ENCODE measurements around the gene YAP1.

Gene YAP1

DNA sequence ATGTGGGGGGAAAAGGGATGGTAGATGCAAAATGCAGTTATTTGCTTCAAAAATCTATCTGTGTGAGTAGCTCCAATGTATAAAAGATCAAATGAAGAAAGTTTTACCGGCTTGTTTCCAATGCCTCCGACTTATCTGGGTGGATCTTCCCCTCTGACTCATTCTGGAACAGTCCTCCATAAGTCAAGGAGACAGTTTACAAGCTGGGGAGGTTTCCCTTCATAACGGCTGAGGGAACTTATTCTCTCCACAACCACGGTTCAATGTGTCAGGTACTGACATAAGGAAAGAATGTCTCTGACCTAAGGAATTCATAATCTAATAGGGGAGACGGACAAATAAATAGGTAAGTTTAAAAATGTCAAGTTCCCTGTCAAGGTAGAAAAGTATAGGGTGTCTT is 157.4 kb downstream of the YAP1 start:
- H3K36me3 ChIP-seq (ENCODE audit: control insufficient read depth, low read length): no peaks in the 10 kb centered on the region
- no peak overlapping the region for H3K4me2 ChIP-seq (ENCODE audit: low read length)
- H4K20me1 ChIP-seq (ENCODE audit: control insufficient read depth, insufficient read depth, low read depth, low read length): no peaks in the 10 kb centered on the region
- H3K4me3 ChIP-seq (ENCODE audit: low read length): no peak overlapping the region
- no peaks in the 10 kb centered on the region for H3F3A ChIP-seq (ENCODE audit: control insufficient read depth, insufficient read depth)
- no peaks in the 10 kb centered on the region for H3K9me2 ChIP-seq (replicated peaks; ENCODE audit: control insufficient read depth, low read length)
- no peak overlapping the region for H3K27ac ChIP-seq (ENCODE audit: low read depth, low read length)
- H3K79me2 ChIP-seq (ENCODE audit: control insufficient read depth, low read length): no peaks in the 10 kb centered on the region
- H3K27me3 ChIP-seq (ENCODE audit: control insufficient read depth, low read length): peaks cover 26% of the 10 kb centered on the region
- H3K4me1 ChIP-seq (ENCODE audit: control insufficient read depth, low read length): peaks cover 13% of the 10 kb centered on the region
- TF ChIP-seq, protein P1, sequence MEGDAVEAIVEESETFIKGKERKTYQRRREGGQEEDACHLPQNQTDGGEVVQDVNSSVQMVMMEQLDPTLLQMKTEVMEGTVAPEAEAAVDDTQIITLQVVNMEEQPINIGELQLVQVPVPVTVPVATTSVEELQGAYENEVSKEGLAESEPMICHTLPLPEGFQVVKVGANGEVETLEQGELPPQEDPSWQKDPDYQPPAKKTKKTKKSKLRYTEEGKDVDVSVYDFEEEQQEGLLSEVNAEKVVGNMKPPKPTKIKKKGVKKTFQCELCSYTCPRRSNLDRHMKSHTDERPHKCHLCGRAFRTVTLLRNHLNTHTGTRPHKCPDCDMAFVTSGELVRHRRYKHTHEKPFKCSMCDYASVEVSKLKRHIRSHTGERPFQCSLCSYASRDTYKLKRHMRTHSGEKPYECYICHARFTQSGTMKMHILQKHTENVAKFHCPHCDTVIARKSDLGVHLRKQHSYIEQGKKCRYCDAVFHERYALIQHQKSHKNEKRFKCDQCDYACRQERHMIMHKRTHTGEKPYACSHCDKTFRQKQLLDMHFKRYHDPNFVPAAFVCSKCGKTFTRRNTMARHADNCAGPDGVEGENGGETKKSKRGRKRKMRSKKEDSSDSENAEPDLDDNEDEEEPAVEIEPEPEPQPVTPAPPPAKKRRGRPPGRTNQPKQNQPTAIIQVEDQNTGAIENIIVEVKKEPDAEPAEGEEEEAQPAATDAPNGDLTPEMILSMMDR (IDR thresholded peaks at IDR 0.05; ENCODE audit: low read depth, low read length, poor library complexity, severe bottlenecking): no peak
- TF ChIP-seq EZH2phosphoT487 (IDR thresholded peaks at IDR 0.05; ENCODE audit: borderline replicate concordance, low read length): no peak
- no peaks in the 10 kb centered on the region for H3K9me3 ChIP-seq (ENCODE audit: control insufficient read depth, insufficient read depth, low read length)

DNA sequence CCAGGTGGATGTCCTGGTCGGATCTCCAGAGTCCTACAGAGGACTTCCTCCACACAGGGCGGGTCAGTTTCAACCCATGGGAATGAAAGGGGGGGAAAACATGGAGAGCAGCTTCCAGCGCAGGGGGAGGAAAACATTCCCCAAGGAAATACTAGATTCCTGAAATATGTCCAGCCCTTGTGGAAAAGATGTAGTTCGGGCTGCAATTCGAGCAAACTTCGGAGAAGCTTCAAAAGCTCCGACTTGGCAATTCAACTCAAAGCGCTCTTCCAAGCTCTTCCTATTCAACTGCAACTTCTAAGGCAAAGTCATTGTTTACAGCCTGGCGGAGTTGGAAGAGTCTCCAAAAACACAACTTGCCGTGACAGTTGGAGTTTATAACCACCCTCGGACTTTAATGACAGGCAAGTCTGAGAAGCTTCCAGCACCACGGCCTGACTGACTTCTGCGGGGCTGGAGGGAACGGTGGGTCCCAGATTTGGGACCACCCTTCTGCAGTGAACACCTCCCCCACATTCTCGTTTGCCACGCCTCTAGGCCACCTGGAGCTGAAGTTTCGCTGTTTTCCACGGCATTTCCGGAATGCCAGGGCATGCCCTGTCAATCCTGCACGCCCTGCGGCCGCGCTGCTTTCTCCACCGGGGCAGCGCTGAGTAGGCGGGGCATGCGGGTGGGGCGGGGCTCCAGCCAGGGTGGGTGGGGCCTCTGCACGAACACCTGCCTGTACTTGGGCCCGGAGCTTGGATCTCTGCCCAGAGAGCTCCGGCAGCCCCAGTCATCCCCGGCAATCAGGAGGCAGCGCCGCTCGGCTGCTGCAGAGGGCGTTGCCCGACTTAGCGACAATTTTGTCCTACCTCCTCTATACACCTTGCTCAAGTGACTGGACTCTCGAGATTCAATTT is 158.1 kb downstream of the YAP1 start:
- Histone ChIP-seq H3F3A (ENCODE audit: control insufficient read depth, insufficient read depth) (no peaks in the 10 kb centered on the region), H3K4me1 (ENCODE audit: control insufficient read depth, low read length) (peaks cover 13% of the 10 kb centered on the region), H3K79me2 (ENCODE audit: control insufficient read depth, low read length) (no peaks in the 10 kb centered on the region), H3K4me3 (ENCODE audit: low read length) (peak overlapping the region; percentile 45), H3K36me3 (ENCODE audit: control insufficient read depth, low read length) (no peaks in the 10 kb centered on the region), H3K27me3 (ENCODE audit: control insufficient read depth, low read length) (peaks cover 25% of the 10 kb centered on the region), H3K27ac (ENCODE audit: low read depth, low read length) (no peak overlapping the region), H3K9me2 (replicated peaks; ENCODE audit: control insufficient read depth, low read length) (no peaks in the 10 kb centered on the region), H3K9me3 (ENCODE audit: control insufficient read depth, insufficient read depth, low read length) (no peaks in the 10 kb centered on the region), H3K4me2 (ENCODE audit: low read length) (peak overlapping the region; percentile 56), H4K20me1 (ENCODE audit: control insufficient read depth, insufficient read depth, low read depth, low read length) (no peaks in the 10 kb centered on the region)
- no peak for TF ChIP-seq EZH2phosphoT487 (IDR thresholded peaks at IDR 0.05; ENCODE audit: borderline replicate concordance, low read length)
- TF ChIP-seq, protein P1 (IDR thresholded peaks at IDR 0.05; ENCODE audit: low read depth, low read length, poor library complexity, severe bottlenecking): peak; percentile 49

- TF ChIP-seq, protein P1 (IDR thresholded peaks at IDR 0.05; ENCODE audit: low read depth, low read length, poor library complexity, severe bottlenecking): no peak
- TF ChIP-seq EZH2phosphoT487 (IDR thresholded peaks at IDR 0.05; ENCODE audit: borderline replicate concordance, low read length): no peak
- Histone ChIP-seq H3K9me2 (replicated peaks; ENCODE audit: control insufficient read depth, low read length) (no peaks in the 10 kb centered on the region), H3K4me3 (ENCODE audit: low read length) (peak overlapping the region; percentile 45), H4K20me1 (ENCODE audit: control insufficient read depth, insufficient read depth, low read depth, low read length) (no peaks in the 10 kb centered on the region), H3K4me1 (ENCODE audit: control insufficient read depth, low read length) (peaks cover 13% of the 10 kb centered on the region), H3K36me3 (ENCODE audit: control insufficient read depth, low read length) (no peaks in the 10 kb centered on the region), H3F3A (ENCODE audit: control insufficient read depth, insufficient read depth) (no peaks in the 10 kb centered on the region), H3K27me3 (ENCODE audit: control insufficient read depth, low read length) (peaks cover 22% of the 10 kb centered on the region), H3K9me3 (ENCODE audit: control insufficient read depth, insufficient read depth, low read length) (no peaks in the 10 kb centered on the region), H3K27ac (ENCODE audit: low read depth, low read length) (no peak overlapping the region), H3K4me2 (ENCODE audit: low read length) (peak overlapping the region; percentile 56), H3K79me2 (ENCODE audit: control insufficient read depth, low read length) (no peaks in the 10 kb centered on the region)
Measured at GRCh38 chr11:102268985-102269470, 158.8 kb downstream of the YAP1 start.
